Body of pancreas (tissue), 4 donors: ENCODE results near the gene MSI2.

Source experiments
- POLR2A ChIP-seq, 3 donors: fragments of 450-650 bp; IDR thresholded peaks; one replicate each; pipeline ENCODE4 v1.6.1; 2016; ENCODE audit warnings: antibody characterized with exemption in 3 of 3, mild to moderate bottlenecking in 2 of 3
- TF ChIP-seq, protein P1 (sequence below), 7 experiments: fragments of 450-650 bp in 4 of 7; fragments of 200-600 bp in 3 of 7; sonication (generic) in 3 of 7; IDR thresholded peaks; one replicate each; pipeline ENCODE4 v1.5.1; 2016 to 2019; ENCODE audit warnings: antibody characterized with exemption in 7 of 7

- TF ChIP-seq, protein P1, sequence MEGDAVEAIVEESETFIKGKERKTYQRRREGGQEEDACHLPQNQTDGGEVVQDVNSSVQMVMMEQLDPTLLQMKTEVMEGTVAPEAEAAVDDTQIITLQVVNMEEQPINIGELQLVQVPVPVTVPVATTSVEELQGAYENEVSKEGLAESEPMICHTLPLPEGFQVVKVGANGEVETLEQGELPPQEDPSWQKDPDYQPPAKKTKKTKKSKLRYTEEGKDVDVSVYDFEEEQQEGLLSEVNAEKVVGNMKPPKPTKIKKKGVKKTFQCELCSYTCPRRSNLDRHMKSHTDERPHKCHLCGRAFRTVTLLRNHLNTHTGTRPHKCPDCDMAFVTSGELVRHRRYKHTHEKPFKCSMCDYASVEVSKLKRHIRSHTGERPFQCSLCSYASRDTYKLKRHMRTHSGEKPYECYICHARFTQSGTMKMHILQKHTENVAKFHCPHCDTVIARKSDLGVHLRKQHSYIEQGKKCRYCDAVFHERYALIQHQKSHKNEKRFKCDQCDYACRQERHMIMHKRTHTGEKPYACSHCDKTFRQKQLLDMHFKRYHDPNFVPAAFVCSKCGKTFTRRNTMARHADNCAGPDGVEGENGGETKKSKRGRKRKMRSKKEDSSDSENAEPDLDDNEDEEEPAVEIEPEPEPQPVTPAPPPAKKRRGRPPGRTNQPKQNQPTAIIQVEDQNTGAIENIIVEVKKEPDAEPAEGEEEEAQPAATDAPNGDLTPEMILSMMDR (IDR thresholded peaks at IDR 0.05) = no peak
- no peak for TF ChIP-seq POLR2A (IDR thresholded peaks at IDR 0.05)
Measured at GRCh38 chr17:57502811-57503241, 246.5 kb downstream of the MSI2 start.
